Stimulated activated CD4-positive, alpha-beta T cell treated with anti-CD3 and anti-CD28 coated beads, TNF-alpha, amount 100 ng/mL, for 4 hours (primary cell): Measurements from ENCODE around the gene AGPAT2.

Experiments
- DNase-seq, 3 experiments: peaks; one replicate each; pipeline ENCODE4 v3.0.0-alpha.2; 2020; ENCODE audit warnings: low read depth in 3 of 3

AGPAT2 gene

GRCh38 chr9:136625101-136626065 is 61.9 kb downstream of the AGPAT2 start:
- DNase-seq, result no peak

GRCh38 chr9:136624184-136624951 is 62.9 kb downstream of the AGPAT2 start:
- DNase-seq, result no peak

GRCh38 chr9:136623842-136624183 is 63.4 kb downstream of the AGPAT2 start:
- no peak for DNase-seq
